ENCODE measurements around the gene COL19A1. TPM values are rescaled to one million over a fixed set of nuclear protein-coding genes. Genes with fewer than 3 reads are reported as not detected.

COL19A1 gene
- total and polyA plus RNA-seq, 9 of the 15 experiments (the other 6 are each of a cell fraction or from before 2014, with no cell fraction given), result not detected

DNA sequence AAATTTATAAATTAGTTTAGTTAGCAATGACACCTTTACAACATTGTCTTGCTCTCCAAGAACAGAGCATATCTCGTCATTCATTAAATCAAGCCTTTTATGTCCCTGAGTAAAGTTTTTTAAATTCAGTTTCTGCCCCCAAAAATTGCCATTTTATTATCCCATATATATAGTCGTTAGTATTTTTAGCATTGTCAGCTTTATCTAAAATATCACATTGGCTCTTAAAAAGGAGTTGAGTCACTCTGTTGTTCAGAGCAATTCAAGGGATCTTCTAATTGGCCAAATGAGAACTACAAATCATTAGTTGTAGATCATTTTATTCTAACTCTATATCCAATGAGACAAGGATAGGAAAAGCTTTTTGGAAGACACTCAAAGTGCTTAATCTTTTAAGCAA is 309.4 kb downstream of the COL19A1 start:
- no peaks in the 10 kb centered on the region for H3K27me3 ChIP-seq (ENCODE audit: control insufficient read depth in 2 of 2, insufficient read depth in 2 of 2, low read length in 2 of 2)
- H3K4me2 ChIP-seq (ENCODE audit: insufficient read depth, low read length), result no peak overlapping the region
- in situ Hi-C loops (cut with MboI) (no loop called here), intact Hi-C loops (cut with micrococcal nuclease) (no loop called here)
- 0% methylated on average over 2 of the region's 2 CpGs for WGBS (ENCODE audit: insufficient coverage, low coverage, missing lambda C conversion rate)
- DNase-seq (ENCODE audit: extremely low read depth in 1 of 4, low spot score in 3 of 4) (no peak), FAIRE-seq (no peak), ATAC-seq (no peak)
- ChIA-PET POLR2A (interaction anchor here (0.9 kb wide), 1 partner anchor 13 kb away, joined by 3 read pairs; no protein-coding TSS in a partner anchor), CTCF (ENCODE audit: low intra/inter-chr PET ratio) (no interaction called here)
- no peak overlapping the region for H3K27ac ChIP-seq (ENCODE audit: extremely low read depth, low read depth, low read length)
- no peaks in the 10 kb centered on the region for H3K4me1 ChIP-seq (replicated peaks in 1 of 2; ENCODE audit: control insufficient read depth in 2 of 2, insufficient read depth in 2 of 2, low read length in 2 of 2)
- no TSS peak for BruUV-seq (replicated peaks)
- H4K20me1 ChIP-seq (replicated peaks; ENCODE audit: control insufficient read depth, insufficient read depth, low read length), result no peaks in the 10 kb centered on the region
- no peak overlapping the region for H2AFZ ChIP-seq (ENCODE audit: low read depth, low read length)
- no peak overlapping the region for H3K4me3 ChIP-seq
- no peaks in the 10 kb centered on the region for H3K9me3 ChIP-seq (replicated peaks; ENCODE audit: control insufficient read depth, insufficient read depth, low read depth, low read length)
- H3K9ac ChIP-seq (ENCODE audit: insufficient read depth in 1 of 2, low read depth in 2 of 2, low read length in 2 of 2), result no peak overlapping the region
- no peaks in the 10 kb centered on the region for H3K9me1 ChIP-seq (ENCODE audit: control insufficient read depth, insufficient read depth, low read length)
- H3K79me2 ChIP-seq (ENCODE audit: control insufficient read depth, insufficient read depth, low read length), result no peaks in the 10 kb centered on the region
- TF ChIP-seq SREBF2 (CRISPR knock-in tag; IDR thresholded peaks at IDR 0.05), result no peak
- TF ChIP-seq SMARCA5 (IDR thresholded peaks at IDR 0.05), result no peak
- no peak for TF ChIP-seq ZNF324 (CRISPR knock-in tag; IDR thresholded peaks at IDR 0.05)
- TF ChIP-seq MEIS2 (IDR thresholded peaks at IDR 0.05; ENCODE audit: partially characterized antibody), result no peak
- TF ChIP-seq MAFF (IDR thresholded peaks at IDR 0.05; ENCODE audit: low read length), result peak; percentile 70; the same call in 1 of the 2 replicates
- TF ChIP-seq TEAD1 (CRISPR knock-in tag; IDR thresholded peaks at IDR 0.05), result no peak
- TF ChIP-seq ZNF316 (IDR thresholded peaks at IDR 0.05), result peak; percentile 92
- no peak for TF ChIP-seq SLC30A9 (CRISPR knock-in tag; IDR thresholded peaks at IDR 0.05)
- TF ChIP-seq GTF2A2 (tag; IDR thresholded peaks at IDR 0.05), result no peak
- TF ChIP-seq C11orf30 (IDR thresholded peaks at IDR 0.05; ENCODE audit: low read depth), result peak; percentile 78
- TF ChIP-seq, protein P1, sequence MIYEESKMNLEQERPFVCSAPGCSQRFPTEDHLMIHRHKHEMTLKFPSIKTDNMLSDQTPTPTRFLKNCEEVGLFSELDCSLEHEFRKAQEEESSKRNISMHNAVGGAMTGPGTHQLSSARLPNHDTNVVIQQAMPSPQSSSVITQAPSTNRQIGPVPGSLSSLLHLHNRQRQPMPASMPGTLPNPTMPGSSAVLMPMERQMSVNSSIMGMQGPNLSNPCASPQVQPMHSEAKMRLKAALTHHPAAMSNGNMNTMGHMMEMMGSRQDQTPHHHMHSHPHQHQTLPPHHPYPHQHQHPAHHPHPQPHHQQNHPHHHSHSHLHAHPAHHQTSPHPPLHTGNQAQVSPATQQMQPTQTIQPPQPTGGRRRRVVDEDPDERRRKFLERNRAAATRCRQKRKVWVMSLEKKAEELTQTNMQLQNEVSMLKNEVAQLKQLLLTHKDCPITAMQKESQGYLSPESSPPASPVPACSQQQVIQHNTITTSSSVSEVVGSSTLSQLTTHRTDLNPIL (CRISPR knock-in tag; IDR thresholded peaks at IDR 0.05), result no peak
- TF ChIP-seq HDAC2 (IDR thresholded peaks at IDR 0.05), result no peak
- no peak for TF ChIP-seq POLR3A (IDR thresholded peaks at IDR 0.05; ENCODE audit: borderline replicate concordance, extremely low read depth, insufficient read depth, insufficient read length)
- TF ChIP-seq BRD4 (IDR thresholded peaks at IDR 0.05), result no peak
- TF ChIP-seq POLR2AphosphoS2 (IDR thresholded peaks at IDR 0.05; ENCODE audit: low read length), result no peak
- TF ChIP-seq MAFK (IDR thresholded peaks at IDR 0.05; ENCODE audit: low read length), result peak; percentile 54; the same call in 1 of the 2 replicates
- no peak for TF ChIP-seq PYGO2 (tag; IDR thresholded peaks at IDR 0.05)
- no peak for TF ChIP-seq ZNF174 (CRISPR knock-in tag; IDR thresholded peaks at IDR 0.05)
- TF ChIP-seq, protein P2, sequence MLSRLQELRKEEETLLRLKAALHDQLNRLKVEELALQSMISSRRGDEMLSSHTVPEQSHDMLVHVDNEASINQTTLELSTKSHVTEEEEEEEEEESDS (CRISPR knock-in tag; IDR thresholded peaks at IDR 0.05), result no peak
- no peak for TF ChIP-seq HOXB6 (CRISPR knock-in tag; IDR thresholded peaks at IDR 0.05; ENCODE audit: borderline replicate concordance)
- TF ChIP-seq MAFG (tag; conservative IDR thresholded peaks at IDR 0.05), result peak; percentile 82
- no peaks in the 10 kb centered on the region for H3K36me3 ChIP-seq (ENCODE audit: control insufficient read depth, insufficient read depth, low read length)
